HG03060 (cell line): ENCODE data around the gene DPYSL5.

Source experiments
- ATAC-seq: cut with Tn5 transposase; IDR thresholded peaks from one replicate; pipeline ENCODE4 v1.9.1; 2021; ENCODE audit warnings: low read depth, moderate number of reproducible peaks; ENCODE audit not compliant: unreplicated experiment

The DPYSL5 gene

DNA sequence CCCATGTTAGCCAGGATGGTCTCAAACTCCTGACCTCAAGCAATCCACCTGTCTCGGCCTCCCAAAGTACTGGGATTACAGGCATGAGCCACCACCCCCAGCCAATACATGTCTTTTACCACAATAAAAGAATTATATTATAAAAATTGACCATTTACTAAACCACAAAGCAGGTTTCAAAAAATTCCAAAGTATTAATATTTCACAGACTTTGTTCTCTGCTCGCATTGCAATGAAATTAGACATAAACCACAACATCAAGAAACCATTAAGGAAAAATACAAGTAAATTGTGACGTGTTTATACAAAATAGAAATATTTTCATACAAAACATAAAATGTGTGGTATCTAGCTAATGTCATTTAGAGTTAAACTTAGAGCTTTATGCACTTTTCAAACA, 109.1 kb downstream of the DPYSL5 start:
- no peak for ATAC-seq

DNA sequence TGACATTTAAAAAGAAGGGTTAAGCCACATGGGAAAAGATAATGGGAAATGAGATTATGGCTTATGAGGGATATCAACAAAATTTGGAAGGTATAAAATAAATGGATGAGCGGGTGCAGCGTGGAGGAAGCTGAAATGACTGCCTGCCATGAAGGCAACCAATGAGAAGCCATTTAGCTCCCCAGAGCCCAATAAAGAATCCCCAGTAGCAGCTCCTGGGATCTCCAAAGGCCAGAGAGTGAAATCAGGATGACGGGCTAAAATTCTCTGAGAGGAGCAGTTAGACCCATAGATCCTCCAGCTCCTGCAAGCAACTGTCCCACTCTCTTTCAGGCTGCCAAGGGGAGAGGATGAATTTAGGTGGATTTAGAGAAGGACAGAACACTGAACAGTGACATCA, 109.6 kb downstream of the DPYSL5 start:
- no peak for ATAC-seq

DNA sequence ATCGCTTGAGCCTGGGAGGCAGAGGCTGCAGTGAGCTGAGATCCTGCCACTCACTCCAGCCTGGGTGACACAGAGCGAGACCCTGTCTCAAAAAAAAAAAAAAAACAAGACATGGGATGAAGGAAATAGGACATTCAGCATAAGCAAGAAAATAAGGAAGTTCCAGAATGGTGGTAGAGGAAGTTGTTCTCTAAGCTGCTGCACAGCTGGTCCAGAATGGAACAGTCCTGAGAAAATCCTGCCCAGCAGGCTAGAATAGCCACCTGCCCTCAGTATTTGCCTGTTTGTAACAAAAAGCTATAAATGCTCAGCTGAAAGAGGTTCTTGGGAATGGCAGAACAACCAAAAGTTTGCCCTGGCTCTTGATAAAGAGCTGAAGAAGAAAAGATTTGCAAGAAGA, 111.4 kb downstream of the DPYSL5 start:
- ATAC-seq = no peak

DNA sequence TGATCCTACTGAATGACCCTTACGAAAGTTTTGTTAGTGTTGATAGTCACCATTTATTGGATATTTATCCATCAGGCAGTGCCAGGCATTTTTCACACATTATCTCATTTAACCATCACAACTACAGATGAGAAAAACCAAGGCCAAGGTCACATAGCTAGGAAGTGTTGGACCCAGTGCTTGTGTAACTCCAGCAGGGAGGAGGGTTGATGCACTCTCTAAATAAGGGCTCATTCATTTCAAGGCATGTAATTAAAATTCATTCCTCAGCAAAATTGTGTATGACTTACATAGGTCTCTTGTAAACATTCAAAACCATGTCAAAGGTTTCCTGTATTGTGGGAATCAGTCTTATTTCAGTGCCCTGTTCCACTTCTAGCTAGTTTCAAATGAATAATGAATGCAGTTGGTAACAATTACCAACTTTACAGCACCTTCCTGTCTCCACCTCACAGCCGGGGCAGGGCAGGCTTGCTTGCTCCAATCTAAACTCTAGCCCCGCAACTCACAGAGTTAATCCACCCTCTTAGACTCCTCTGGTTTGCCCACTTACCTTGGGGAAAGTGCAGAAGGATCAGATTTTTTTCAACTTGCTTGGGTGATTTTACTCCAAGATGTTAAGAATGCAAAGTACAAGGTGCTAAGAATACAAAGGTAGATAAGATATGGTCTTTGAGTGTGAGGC, 116.7 kb downstream of the DPYSL5 start:
- no peak for ATAC-seq

DNA sequence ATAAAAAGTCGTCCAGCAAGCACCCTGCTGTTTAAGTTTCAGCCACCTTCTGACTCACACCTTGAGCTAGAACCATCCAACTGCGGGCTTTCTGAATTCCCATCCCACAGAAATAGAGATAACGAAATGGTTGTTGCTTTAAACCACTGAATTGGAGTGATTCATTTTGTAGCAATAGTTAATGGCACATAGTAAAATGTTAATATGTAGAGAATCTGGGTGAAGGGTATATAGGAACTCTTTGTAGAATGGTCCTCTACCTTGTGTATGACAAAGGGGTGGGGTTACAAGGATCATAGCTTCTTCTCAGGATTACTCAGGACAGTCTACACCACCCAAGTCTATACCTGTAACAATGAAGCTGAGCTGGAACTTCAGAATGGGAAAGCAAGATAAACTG, 120.1 kb downstream of the DPYSL5 start:
- no peak for ATAC-seq

DNA sequence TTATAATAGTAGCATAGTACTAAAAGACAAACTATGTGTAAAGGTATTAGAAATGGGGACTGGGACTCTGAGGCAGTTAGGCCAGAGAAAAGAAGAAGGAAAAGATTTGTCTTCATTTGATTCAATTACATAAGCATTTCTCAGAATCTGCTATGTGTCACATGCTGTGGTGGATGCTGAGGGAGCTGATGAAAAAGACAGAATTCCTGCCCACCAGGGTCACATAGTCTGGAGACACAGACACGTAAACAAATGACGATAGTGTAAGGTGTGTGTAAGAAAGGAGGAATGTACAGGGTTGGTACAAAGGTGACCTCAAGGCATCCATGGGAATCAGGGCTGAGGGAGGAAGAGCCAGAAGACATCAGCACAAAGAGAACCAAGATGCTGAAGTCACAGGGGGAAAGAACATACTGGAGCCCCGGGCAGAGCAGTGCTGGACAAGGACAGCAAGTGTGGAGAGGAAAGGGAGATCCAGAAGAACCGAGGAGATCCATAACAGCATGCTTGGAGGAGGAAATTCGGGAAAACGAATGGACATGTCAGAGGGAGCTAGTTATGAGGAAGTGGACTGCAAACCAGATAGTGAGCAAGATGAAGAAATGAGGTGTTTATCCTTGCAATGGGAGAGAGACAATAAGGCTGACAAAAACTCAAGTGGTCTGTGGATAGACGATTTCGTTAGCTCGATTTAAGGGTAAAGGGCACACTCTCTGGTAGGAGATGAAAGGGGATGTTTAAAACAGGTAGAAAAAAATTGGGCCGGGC, 121.3 kb downstream of the DPYSL5 start:
- no peak for ATAC-seq

DNA sequence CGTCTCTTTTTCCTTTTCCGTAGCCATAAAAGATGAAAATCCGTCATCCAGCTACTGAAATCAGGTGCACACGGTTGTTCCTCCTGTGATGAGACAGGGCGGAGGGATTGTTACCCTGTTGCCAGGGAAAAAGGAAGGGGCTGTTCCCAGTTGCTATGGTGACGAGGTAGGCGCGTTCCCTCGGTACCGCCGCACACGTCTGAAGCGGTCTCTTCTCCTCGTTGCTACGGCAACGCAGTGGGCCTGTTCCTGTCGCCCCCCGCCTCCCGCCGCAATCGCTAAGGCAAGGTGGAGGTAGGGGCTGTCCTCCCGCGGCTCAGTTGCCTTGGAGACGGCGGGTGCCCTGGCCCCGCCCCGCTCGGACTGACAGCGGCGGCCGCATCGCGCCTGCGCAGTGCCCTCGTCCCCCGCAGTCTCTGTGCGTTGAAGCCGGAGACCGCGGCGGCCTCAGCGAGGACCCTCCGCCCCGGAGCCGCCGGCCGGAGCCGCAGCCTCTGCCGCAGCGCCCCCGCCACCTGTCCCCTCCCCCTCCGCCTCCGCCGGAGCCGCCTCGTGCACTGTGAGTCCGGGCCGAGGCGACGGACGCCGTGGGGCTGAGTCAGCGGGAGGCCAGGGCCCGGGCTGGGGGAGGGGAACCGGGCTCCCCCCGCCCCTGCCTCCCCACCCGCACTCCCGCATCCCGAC, 122.5 kb downstream of the DPYSL5 start, which contains the start of gene MAPRE3:
Gene MAPRE3 (plus strand): TSS at position 394 of the 684 bp plus-strand sequence. CDS start 51,582 bp downstream, outside the sequence.
- no peak for ATAC-seq

DNA sequence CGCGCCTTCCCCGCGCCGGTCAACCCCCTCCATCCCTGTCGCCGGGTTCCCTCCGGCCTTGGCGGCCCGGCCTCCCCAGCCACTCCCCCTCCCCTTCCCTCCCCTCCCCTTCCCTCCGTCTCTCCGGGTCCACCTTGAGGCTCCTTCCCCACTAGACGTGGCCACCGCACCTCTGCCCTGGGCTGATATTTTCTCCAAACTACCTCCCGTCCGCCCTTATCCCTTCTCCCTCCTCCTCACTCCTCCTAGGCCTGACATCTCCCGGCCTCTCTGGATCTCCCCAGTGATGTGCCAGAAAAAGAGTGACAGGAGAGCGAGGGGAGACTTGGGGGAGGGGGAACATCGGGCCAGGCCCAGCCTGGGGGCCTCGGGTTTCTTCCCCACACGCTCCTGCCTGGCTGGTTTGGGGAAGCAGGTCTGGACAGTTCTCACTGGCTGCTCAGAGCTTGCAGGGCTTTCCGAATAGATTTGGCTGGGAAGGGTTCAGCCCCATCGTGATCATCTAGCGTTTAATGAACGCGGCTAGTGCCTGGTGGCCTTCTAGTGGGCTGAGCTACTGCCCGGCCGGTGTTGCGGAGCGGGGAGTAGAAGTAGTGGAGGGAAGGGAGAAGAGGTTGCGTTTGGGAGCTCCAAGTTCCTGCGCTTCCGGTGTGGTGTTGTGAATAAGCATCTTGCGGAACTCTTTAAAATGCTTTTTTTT, 123.1 kb downstream of the DPYSL5 start:
- no peak for ATAC-seq

DNA sequence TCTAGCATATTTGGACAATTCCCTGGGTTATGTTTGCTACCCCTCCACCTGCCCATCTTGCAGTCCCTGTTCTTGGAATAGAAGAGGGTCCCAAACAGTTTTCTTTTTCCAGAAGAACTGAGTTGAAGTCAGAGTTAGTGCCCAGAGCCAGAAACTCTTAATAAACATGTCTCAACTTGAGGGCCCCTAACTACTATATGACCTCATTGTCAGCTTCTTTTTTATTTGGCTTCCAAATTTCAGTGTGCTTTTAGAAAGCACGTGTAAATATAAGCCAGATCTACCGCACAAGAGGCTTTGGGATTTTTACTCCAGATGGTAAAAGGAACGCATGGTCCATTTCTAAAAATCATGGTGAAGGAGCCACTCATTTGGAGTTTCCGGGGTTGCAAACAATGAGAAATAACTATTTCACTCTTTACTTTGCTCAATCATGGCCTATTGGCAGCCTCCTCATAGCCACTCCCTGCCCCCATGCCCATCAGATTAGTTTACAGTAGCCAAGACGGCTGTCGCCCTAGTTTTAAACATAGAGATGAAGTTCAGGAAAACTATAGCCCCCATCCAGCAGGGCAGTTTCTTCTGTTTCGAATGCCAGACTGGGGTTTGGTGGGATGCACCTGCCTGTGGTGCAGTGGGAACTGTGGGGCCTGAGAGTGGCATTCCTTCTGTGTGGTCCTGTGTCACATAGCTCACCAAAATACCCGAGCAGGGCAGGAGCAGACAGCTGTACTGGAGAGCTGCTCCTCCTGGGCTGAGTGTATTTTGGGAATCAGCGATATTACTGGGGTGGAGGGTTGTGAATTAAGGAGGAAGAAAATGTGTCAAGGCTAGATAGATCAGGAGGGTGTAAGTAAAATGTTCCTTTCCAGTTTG, 124.2 kb downstream of the DPYSL5 start:
- ATAC-seq = no peak

DNA sequence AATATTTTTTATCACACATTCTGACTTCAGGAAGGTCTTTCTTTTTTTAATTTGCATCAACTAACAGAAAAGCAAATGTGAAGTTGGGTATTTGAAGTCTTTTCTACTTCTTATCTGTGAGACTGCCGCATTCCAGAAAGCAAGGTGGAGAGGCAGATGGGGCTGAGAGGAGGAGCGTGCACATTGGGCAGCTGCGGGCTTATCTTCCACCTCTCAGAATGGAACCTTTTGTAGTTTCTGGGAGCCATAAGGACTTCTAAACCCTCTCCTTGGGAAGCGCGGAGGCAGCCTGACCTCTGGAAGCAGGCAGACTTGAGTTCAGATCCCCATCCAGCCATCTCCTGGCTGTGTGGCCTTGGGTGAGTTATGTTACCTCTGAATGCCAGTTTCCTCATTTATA, 126.4 kb downstream of the DPYSL5 start:
- no peak for ATAC-seq

DNA sequence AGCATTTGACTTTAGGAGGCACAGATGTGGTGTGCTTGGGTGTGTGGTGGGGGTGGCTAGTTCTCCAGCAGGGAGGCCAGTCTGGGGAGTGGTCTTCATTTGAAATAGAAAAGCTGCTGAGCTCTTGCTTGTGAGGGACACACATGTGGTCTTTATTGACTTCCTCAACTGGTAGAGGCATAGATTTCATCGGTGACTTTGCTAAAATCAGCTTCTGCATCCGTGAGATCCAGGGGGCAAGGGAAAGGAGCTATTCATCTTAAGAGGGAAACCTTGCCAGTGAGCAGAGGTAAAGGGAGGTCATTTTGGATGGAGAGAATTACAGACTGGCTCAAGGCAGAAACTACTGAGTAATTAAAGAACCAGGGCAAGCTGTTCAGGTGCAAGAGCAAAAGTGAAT, 127.2 kb downstream of the DPYSL5 start:
- ATAC-seq = no peak

DNA sequence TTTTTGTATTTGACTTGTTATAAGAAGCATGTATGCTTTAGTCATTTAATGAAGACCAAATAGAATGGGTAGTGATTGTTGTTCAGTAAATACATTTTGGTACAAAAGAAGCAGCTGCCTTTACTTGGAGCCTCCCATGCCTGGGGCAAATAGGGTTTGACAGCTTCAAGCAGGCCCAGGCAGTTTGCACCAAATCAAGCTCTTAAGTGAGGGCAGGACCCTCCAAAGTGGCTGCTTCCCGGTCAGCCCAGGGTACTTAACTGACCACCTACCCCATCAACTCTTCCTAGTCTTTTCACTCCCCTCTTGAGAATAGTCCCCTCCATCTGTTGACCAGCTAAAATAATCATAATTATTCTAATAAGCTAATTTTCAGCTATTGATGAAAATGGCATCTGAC, 127.7 kb downstream of the DPYSL5 start:
- ATAC-seq = no peak

DNA sequence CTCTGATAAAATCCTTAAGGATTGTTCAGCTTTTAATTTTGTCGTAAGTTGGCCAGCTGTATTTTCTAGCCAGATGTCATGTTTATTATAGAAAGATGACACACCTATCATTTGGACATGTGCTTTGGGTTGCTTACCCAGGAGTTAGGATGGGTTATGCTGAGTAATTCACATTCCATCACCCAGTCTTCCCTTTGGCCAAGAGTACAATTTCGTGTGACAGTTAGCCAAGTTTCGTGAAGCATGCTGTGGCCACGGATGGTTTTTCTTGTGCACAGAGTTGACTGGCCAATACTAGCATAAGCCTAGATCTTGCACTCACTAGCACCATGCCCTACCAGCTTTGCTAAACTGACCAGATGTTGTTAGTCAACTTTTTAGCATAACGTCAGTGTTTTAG, 128.3 kb downstream of the DPYSL5 start:
- no peak for ATAC-seq

DNA sequence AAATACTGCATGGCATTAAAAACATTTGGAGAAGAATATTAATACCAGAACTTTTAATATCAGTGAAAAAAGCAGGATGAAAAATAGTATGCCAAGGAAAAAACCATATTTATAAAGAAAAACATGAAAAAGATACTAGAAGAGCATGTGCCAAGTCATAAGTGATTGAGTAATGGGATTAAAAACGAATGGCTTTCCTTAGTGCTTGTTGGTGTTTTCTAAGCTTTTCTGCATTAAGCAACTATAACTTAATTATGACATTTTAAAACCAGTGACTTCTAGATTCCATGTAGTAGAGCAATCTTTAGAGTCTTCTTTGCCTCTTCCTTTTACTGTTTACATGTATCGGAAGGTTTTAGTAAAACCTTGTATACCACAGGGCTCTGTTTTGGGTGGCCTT, 129.1 kb downstream of the DPYSL5 start:
- ATAC-seq = no peak

DNA sequence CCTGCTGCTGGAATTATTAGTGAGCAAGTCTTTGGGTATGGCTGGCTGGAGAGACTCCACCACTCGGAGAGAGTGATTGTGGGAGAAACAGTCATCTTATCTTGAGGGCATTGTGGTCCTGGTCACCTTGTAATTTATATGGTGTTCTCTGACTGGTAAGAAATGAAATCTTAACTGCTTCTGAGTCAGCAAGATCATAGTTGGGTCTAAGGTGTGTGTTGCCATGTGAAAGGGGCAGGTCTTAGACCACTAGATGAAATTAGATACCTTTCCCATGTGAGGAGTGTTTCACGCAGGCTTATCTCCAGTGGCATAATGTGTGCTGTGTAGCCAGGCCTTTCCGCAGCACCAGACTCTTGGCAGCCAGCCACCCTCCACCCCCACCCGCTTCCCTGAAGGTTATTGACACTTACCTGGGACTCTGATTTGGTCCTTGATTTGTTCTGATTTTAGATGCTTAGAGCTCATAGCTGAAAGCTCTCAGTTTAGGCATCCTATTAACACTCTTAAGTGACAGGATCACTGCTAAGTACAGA, 130.2 kb downstream of the DPYSL5 start:
- ATAC-seq = no peak

DNA sequence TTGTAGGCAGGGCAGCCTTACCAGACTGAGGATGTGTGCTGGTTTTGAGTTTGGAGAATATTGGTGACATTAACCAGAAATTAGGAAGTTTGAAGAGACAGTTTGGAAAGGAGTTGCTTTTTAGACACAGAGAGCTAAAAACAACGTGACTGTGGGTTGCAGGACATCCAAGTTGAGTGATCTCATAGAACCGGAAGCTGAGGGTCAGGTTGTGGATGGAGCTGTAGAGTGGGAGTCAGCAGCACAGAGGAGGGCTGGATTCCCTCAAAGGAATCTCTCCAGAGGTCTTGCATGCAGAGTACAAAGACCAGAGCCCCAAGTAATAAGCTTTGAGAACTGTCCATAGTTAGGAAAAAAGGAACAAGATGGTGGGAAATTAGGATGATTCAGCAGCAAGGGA, 131.8 kb downstream of the DPYSL5 start:
- ATAC-seq = no peak

DNA sequence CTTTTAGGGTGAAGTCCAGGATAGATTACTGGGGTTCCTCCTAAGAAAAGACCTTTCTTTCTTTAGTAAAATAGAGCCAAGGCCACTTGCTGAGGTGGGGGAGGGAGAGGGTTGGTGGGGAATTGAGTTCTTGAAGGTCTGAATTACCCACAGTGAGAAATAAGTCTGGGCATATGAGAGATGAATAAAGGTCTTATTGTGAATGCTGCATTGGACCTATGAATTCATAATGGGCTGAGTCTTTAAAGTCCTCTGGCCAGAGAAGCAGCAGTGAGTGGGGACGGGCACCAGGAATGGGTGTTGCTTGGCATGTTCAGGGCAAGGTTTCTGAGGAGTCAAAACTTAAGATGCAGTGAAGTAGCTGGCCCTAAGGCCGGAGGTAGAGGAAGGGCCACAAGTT, 133.0 kb downstream of the DPYSL5 start:
- no peak for ATAC-seq

DNA sequence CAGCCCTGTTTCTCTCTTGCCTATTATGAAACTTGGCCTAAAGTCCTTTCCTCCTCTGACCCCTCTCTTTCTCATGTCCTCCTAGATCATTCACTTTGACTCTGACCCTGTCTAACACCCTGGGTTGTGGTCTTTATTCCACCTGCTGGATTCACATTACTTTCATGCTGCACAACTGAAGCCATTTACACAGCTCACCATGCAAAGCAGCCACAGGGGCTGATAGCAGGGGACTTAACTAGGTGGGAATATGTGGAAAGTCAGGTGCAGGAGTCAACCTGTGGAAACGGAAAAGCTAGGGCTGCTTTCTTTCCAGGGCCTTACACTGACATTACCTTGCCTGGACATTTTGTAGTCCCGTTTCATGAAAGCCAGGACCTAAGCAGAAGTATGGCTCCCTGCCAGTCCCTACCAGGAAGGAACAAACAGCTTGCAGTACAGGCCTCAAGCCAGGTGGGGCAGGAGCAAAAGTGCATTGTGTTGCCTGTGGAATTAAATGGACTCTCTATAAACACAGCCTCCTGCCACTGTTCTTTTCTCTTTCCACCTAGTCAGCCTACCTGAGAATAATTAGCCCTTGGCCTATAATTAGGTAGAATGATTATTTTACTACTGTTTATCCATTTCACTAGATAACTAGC, 134.3 kb downstream of the DPYSL5 start:
- ATAC-seq = no peak

DNA sequence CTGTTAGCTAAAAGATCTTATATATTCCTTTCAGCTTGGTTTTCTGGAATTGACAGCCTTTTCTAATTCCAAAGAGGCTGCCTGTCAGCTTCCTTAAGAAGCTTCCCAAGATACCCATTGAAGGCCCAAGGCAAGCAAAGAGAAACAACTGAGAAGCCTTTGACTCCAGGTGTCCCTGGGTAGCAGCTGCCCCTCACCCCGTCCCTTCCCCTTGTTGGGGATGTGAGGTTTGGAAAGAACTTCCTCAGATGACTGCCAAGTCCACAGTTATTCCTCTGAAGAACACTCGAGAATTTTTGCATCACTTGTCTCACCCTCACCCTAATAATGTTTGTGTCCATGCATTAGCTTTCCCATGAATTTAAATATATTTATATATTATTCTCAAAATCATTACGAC, 135.8 kb downstream of the DPYSL5 start:
- ATAC-seq = no peak
